GM18870 (cell line): Measurements from ENCODE around the gene STRA8.

Experiments used
- ATAC-seq: cut with Tn5 transposase; IDR thresholded peaks from one replicate; pipeline ENCODE4 v1.9.1; 2021; ENCODE audit warnings: moderate library complexity; ENCODE audit not compliant: unreplicated experiment

STRA8 gene, protein sequence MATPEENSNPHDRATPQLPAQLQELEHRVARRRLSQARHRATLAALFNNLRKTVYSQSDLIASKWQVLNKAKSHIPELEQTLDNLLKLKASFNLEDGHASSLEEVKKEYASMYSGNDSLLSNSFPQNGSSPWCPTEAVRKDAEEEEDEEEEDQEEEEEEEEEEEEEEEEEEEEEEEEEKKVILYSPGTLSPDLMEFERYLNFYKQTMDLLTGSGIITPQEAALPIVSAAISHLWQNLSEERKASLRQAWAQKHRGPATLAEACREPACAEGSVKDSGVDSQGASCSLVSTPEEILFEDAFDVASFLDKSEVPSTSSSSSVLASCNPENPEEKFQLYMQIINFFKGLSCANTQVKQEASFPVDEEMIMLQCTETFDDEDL

DNA sequence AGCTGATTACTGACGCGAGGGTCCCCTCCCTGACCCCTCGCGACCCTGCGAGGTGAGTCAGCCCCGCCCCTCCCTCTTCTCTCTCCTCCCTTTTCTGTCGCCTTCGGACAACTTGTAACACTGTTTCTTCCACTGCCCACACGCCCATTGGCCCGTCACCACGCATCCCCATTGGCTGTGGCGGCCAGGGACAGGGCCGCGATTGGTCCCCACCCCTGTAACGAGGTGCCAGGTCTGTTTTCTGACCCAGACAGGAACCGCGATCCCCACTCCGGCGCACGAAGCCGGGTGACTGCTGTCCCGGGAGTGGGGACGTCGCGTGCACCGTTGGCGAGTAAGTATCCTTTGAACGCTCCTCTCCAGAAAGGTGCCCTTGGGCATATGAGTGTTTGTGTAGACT, at the start of gene STRA8:
TSS of gene STRA8 (plus strand) at position 269 of the 400 bp plus-strand sequence. CDS start 6,687 bp downstream, outside the sequence.
- no peak for ATAC-seq

DNA sequence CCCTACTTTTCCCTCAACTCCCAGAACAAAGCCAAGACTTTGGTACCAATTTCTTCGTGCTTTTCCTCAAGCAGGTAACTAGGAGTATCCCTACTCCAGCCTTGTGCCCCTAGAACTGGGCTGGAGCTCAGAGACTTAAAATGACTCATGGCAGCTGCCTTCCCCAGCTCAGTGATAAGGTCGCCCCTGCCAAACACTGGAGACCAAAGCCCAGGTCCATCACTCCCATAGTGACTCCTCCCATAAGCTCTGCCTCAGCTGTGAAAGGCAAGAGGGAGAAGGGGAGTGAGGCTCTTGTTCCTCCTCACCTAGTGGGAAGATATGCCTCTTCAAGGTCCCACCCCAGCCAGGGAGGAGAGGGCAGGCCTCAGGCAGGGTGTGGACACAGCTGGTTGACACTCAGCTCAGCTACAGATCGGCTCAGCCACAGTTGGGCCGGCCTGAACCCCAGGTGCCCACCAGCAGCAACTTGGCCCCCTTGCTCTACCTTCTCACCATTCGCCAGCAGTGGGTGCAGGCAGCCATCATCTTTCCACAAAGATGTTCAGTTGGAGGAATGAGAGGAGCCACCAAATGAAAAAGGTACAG, 49.3 kb upstream of the STRA8 start:
- no peak for ATAC-seq

DNA sequence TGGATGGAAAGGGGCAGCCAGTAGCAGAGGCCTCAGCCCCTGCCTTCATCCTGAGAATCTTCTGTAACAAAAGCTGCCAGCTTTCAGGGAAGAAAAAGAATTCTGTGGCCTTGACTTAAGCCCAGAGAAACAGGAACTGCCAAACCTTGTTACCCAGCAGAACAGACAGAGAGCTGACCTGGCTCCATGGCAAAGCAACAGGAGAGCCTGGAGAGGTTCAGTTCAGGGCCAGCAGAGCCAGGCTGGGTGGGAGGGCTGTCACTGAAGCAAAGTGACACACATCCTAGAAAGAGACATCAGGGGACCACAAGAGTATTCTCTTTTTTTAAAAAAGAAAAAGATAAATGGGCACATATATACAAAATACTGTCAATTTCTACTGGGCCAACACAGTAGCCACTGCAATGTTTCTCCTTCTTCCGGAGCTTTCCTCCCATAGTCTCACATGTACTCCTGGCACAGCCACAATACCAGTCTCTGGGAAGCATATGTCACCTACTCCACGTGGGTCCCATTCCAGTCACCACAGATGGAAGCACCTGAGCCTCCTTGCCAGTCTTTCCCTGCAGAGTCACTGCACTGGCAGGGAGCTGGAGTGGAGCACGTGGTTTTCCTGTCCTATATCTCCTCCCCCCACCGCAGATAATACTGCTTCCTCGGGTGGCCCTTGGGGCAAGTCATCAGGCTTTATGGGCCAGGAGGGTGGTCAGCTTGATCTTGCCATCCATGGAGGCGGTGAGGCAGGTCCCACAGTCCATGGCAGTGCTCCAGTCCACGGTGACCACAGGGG, 48.0 kb upstream of the STRA8 start:
- no peak for ATAC-seq

DNA sequence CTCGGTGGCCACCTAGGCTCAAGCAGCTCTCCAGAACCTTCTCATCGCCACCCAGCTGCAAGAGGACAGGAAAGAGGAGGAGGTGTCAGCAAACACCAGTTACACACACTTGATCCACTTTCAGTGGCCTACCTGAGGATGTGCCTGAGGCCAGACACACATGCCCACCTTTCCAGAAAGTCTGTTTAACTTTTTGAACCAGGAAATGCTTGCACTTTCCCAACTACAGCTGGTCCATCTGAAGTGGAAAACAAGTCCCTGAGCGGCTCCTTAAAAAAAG, 47.4 kb upstream of the STRA8 start:
- no peak for ATAC-seq

DNA sequence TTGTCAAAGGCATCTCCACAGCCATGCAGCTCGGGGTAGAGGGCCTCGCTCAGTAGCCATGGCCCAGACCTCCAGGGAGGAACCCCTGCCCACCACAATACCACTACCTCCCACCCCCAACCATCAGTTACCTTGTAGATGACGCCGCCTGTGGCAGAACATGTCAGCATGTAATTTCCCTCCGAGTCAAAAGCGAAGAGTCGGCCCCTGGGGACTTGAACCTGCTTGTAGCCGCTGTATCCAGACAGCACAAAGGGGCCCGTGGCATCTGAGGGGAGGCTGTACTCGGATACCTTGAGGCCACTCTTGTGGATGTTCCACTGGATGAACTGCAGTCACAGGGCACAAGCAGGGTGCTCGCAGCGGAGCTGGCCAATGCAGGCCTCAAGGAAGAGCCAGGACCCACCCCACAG, 46.8 kb upstream of the STRA8 start:
- ATAC-seq = peak; percentile 51

DNA sequence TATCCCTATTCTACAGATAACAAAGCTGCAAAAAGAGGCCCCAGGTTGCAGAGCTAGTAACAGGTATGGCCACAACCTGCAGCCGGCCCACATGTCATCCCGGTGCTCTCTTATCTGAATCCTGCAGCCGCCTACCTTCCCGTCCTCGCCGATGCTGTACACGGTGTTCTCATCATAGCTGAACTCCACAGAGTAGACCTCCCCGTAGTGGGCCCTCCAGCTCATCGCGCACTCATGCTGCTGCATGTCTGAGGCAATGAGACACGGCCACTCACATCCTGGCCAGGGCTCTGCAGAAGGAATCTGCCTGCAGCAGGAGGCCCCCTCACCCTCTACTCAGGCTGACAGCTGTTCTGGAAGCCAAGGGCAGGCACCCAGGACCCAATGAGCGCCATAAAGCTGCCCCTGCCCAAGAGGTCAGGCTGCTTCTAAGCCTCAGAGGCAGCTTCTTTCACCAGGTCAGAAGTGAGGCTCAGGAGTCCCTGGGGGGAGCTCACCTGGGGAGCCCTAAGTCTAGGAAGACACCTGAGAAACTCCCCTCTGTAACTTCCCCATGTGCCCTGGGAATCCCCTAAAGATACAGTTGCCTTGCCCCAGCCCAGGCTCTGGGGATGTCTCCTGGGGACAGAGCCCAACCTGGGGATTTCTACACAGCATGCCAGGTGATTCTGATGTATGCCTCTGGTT, 45.2 kb upstream of the STRA8 start:
- peak; percentile 53 for ATAC-seq

DNA sequence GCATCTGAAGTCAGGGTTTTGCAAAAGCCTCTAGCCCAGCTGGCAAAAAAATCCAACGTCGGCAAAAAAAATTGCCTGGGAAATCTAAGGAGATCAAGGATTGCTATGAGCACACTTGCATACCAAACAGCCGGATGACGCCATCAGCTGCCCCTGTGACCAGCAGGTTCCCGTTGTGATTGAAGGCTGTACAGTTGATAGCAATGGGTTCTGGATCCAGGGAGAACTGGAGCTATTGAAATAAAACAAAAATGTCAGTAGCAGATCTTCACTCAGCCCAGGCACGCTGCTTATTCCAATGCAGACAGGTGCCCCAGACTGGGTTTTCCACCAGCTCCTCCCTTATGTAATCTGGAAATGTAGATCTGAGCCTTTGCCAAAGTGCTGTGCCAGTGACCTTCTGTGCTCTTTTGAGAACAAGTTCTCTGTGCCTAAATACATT, 44.4 kb upstream of the STRA8 start:
- ATAC-seq = no peak

DNA sequence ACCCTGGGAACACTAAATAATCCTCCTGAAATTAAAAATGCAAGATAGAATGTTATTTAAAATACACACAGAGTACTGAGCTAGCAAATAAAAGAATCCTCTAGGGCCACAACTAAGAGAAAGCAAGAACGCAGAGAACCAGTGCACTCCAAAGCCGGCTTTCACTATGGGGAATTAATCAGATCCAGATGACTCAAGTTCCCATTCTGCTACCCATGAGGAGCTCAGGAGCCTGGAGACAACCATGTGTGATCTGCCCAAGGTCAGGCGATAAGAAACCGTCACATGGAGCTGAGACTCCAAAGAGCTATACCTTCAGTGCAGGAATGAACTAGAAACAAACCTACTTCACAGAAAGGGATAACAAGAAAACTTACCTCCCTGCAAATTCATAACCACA, 43.7 kb upstream of the STRA8 start:
- ATAC-seq = no peak

DNA sequence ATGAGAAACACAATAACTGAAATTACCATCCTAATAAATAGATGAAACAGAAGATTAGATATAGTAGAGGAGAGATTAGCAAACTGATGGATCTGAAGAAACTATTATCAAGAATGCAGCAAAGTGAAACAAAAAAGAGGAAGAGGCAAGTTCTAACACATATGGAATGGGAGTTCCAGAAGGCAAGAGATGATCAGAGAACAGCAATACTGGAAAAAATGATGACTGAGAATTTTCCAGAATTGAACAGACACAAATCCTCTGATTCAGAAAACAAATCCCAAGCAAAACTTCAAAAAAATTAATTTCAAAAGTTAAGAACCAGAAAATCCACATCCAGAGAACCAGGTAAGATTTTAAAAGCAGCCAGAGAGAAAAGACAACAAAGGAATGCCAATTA, 42.9 kb upstream of the STRA8 start:
- ATAC-seq = no peak

DNA sequence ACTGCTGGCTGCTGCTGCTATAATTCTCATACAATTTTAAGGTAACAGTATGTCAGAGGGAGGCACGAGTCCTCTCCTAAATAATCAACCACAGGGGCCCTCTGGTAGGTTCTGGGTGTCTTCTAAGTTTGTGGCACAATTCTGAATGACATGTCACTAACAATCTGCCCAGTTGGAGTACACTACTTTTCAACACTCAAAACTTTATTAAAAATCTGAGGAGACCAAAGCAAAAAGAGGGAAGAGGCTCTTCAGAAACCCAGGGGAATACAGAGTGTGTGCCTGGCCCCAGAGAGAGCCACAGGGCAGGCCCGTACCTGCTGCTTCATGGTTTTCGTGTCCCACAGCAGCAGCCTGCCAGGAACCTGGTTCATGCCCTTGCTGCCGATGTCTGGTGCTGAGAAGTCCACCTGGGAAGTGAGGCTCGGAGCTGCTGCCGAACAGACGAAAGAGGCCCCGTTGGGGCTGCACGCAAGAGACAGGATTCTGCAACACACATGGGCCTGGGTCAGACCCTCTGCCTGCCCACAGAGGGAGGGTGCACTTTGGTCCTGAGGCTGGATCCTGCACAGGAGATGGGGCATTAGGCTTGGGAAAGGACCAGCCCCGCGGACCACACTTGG, 40.6 kb upstream of the STRA8 start:
- no peak for ATAC-seq

DNA sequence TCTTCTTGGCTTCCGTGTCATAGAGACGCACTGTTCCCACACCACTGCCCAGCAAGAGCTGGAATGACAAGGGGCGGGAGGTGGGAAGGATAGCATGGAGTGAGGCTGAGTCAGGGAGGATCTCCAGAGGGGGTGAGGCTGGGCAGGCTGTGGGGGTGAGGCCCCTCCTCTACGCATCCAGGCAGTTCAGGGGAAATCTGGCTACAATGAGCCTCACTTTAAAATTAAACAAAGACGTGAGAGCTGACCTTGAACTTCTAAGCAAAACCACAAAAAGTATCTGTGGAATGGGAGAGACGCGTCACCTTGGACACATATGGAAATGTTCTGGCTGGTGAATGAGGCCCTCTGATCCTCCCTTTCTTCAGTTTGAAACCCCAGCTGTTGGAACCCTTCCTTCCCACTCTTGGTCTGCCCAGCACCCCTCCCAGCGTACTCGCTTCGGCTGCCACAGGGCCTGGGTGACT, 40.0 kb upstream of the STRA8 start:
- ATAC-seq = no peak

DNA sequence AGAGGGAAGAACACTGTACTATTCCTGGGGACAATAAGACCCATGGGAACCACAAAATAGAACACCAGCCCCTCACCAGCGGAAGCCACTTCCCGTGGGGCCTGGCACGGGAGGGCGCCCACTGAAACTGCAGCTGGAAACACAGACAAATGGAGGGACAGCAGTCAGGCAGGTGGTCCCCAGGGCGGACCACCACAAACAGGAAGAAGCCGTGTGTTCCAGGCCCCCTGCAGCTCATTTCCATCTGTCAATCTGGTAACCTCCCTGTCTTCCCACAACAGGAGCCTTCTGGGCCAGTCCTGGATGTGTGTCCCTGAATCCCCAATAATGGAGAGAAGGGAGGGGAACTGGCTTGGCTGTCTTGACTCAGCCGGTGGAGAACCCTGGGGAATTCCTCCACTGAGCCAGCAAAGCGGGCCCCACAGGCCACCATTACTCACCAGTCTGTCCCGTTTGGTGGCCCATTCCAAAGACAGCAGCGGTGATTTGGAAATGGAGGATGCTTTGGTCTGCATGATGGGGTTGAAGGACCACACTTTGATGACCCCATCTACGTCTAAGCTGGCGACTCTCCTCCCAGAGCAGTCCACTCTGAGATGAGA, 39.0 kb upstream of the STRA8 start:
- ATAC-seq = no peak

DNA sequence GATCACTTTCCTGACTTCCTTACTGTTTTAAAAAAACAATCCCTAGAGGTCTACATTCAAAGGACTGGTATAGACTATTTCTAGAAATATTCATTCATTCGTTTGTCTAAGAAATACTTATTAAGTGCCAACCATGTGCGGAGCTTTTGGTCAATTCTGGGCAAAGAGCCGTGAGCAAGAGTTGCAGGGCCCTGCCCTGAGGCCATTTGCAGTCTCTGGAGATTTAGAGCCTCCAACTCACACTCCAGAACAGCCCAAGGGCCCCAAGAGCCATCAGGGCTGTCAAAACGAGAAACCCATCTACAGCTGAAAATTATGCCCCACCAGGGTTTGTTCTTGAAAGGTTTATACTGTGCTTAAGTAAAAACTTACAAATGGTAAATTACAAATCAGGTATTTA, 38.5 kb upstream of the STRA8 start:
- ATAC-seq = no peak

DNA sequence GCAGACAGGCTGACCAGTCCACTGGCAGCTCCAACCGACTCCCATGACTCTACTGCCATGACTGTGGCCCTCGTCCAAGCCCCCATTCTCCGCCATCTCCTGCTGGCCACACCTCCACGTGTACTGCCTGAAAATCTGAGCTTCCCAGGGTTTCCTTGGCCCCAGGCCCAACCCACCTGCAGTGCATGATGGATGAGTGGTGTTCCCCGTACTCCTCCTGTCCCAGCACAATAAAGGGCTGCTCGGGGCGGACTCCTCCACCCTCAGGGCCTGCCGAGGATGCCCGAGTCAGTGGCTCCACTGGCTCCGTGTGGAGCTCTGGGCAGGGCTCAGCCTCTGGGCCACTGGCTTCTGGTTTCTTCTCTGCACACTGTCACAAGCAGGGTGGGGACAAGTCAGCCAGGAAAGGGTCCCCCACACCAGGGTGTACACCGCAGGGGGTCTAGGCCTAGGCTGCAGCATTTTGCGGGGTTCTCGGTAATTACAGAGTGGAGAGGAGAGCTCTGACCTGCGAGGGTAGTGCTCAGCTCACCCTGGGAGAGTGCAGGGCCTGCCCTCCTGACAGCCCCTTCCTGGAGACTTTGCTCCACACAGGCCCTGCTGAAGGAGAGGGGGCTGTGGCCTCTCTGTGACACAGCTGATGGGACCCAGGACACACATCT, 37.5 kb upstream of the STRA8 start:
- no peak for ATAC-seq

DNA sequence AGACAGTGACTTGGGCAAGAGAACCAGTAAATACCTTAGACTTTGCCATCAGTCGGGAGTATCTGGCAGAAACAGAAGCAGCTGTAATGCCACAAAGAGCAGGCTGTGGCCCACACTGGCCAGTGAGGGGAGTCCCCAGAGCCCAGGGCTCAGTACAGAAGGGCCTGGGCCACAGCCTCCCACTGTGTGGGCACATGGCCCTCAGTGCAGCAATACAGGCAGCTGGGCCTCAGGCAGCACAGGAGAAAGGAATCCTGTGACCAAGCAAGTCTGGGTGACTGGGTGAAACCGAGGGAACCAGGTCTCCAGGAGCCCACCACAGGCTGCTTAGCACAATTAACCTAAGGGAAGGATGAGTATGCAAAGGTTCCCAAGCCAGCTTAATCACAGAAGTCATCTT, 36.3 kb upstream of the STRA8 start:
- ATAC-seq = no peak

DNA sequence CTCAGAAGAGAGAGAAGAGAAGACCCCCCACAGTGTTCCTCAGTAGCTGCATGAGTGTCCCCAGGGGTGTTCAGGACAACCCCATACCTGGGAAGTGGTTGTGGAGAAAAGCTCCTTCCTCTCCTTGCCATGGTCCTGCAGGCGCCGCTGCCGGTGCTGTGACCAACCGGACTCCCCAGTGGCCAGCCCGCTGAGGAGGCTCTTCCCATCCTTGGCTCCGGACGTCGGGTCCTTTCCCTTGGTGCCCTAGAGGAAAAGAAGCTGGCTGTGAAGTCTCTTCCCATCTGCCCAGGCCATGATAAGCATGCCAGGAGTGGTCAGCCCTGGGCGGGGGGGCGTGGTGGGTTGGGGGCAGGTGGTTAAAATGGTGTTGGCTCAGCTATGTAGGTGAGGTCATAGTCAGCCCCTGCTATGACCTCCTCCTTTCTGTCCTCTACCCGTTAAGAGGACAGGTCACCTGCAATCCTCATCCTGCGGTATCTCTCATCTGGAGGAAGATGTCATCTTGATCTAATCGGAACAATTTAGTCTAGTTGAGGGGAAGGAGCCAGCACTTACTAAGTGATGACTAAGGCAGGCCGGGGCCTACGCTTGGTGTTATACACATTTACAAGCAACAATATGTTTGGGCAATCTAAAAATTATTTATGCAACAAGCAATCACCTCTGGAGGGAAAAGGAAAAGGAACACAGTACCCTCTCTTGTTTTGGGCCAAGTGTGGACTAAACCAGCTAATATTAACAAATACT, 35.6 kb upstream of the STRA8 start:
- ATAC-seq = no peak

DNA sequence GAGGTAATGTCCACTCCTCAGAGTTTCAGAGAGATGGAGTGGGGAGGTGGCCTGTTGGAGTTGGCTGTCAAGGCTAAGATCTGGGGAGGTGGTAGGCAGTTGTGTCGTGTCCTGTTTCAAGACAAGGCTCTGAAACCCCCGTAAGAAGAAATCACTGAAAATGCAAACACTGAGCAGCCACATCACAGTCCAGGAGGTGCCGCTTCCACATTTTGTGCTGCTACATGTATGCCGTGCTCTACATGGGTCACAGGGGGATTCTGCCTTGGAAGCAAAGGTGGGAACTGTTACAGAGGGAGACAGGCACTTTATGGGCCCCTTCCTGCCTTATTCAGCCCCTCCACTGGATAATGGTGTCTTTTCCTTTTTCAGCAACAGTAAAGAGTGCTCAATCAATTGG, 34.2 kb upstream of the STRA8 start:
- no peak for ATAC-seq

DNA sequence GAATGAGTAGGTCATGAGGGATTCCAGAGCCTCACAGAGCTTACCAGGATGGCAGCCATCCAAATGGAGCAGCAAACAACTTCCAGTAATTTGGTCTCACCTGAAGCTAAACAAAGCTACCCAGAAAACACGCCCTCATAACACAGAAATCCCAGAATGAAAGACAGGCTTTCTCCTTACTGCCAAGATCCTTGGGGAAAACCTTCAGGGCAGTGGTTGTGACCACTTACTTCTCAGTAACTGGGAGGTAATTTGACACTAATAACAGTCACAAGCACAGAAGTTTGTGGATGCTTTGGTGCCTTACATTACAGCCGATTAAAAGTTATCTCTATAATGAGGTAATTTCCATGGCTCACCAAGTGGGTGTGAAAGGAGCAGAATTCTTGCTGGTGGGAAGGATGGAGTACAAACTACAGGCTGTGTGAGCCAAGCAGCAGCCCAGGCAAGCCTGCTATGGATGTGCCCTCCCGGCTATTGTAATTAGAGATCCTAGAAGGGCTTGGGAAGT, 32.8 kb upstream of the STRA8 start:
- ATAC-seq = no peak

DNA sequence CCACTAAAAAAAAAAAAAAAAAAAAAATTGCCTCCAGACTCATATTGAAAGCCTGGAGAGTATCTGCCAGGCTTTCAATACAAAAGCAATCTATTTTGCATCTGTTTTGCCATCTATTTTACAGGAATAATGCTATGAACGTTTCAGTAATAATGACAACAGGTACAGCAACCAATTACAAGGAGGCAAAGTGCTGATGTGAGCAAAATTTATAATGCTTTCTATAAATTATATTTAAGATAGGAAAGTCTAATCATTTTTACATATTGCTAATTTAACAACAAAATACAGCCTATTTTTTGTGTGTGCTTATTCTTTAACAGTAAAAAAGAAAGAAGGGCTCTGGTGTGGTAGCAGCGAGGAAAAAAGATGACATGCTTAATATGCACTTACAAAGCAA, 32.3 kb upstream of the STRA8 start:
- no peak for ATAC-seq
